Breast epithelium (tissue), 4 donors: Measurements from ENCODE around the gene YTHDF2. TPM values are rescaled to one million over a fixed set of nuclear protein-coding genes. Genes with fewer than 3 reads are reported as not detected.
"Not testable (repeated sequence)": the region's sequence is repeated elsewhere in the genome, so short reads cannot be mapped to it uniquely, and the experiment has no call there.

Source experiments
- DNase-seq, 2 donors: peaks; one replicate each; pipeline ENCODE4 v3.0.0-alpha.2; 2019; ENCODE audit warnings: low spot score in 2 of 2
- H3K27ac ChIP-seq, 2 donors: fragments of 200-600 bp; sonication (generic) in 1 of 2; one replicate each; pipeline ENCODE4 v1.5.1; 2016 to 2019; ENCODE audit warnings: mild to moderate bottlenecking in 1 of 2
- H3K27me3 ChIP-seq, 2 donors: fragments of 200-600 bp; sonication (generic) in 1 of 2; one replicate each; pipeline versions ENCODE4 v1.5.1 to v1.6.0; 2017 to 2019; ENCODE audit warnings: control low read depth in 1 of 2, mild to moderate bottlenecking in 1 of 2
- H3K36me3 ChIP-seq: fragments of 200-600 bp; one replicate; pipeline ENCODE4 v1.5.1; 2019
- H3K4me1 ChIP-seq, 2 donors: fragments of 200-600 bp; sonication (generic); one replicate each; pipeline ENCODE4 v1.5.1; 2016 to 2019; ENCODE audit warnings: control low read depth in 1 of 2
- H3K4me3 ChIP-seq, 3 donors: fragments of 200-600 bp; sonication (generic); 1 replicate in 2 of 3; 2 replicates in 1 of 3; pipeline ENCODE4 v1.5.1; 2016 to 2019; ENCODE audit warnings: mild to moderate bottlenecking in 3 of 3, moderate library complexity in 2 of 3
- H3K9me3 ChIP-seq, 2 donors: fragments of 200-600 bp; sonication (generic) in 1 of 2; one replicate each; pipeline ENCODE4 v1.5.1; 2016 to 2019; ENCODE audit warnings: control low read depth in 1 of 2
- CTCF ChIP-seq, 3 donors: fragments of 450-650 bp; IDR thresholded peaks; one replicate each; pipeline ENCODE4 v1.5.1; 2016 to 2017; ENCODE audit warnings: antibody characterized with exemption in 3 of 3, mild to moderate bottlenecking in 3 of 3, moderate library complexity in 3 of 3
- POLR2A ChIP-seq: fragments of 450-650 bp; IDR thresholded peaks from one replicate; pipeline ENCODE4 v1.6.1; 2016; ENCODE audit warnings: antibody characterized with exemption, mild to moderate bottlenecking, moderate library complexity
- POLR2AphosphoS5 ChIP-seq, 3 donors: sonication (generic); formaldehyde crosslinking; IDR thresholded peaks; one replicate each; pipeline ENCODE4 v1.6.1; 2017; ENCODE audit warnings: antibody characterized with exemption in 3 of 3
- intact Hi-C: fragments of 100-400 bp; cut with DNase I; formaldehyde crosslinking; loops from one replicate; pipeline ENCODE4 v1.15.1; 2023; ENCODE audit warnings: low total_unique reads
- total RNA-seq, 3 donors: library from RNA; depleted of rRNA; stranded (reverse); fragments of >200 nt; gene quantifications; one replicate each; pipeline ENCODE4 v1.1.0, GENCODE V29; 2016

Gene YTHDF2
- total RNA-seq, 3 donors from 2014 or later, result 43.5 to 74.1 (median 66.5) TPM

GRCh38 chr1:28740118-28740517 lies 3.4 kb downstream of the YTHDF2 start:
- intact Hi-C loops, result no loop called here
- peak overlapping the region in 1 of 2 donors; percentile 42 for H3K27ac ChIP-seq
- DNase-seq, result no peak
- peak overlapping the region in 1 of 3 donors; percentile 8 for H3K4me3 ChIP-seq
- peaks cover 0 to 14% of the 10 kb centered on the region in 2 donors for H3K4me1 ChIP-seq
- H3K36me3 ChIP-seq, result no peaks in the 10 kb centered on the region
- H3K27me3 ChIP-seq, result no peaks in the 10 kb centered on the region
- TF ChIP-seq POLR2A, result no peak
- no peak for TF ChIP-seq CTCF (IDR thresholded peaks at IDR 0.05)
- no peak for TF ChIP-seq POLR2AphosphoS5 (IDR thresholded peaks at IDR 0.05)
- no peaks in the 10 kb centered on the region for H3K9me3 ChIP-seq

GRCh38 chr1:28744184-28744583 lies 7.4 kb downstream of the YTHDF2 start:
- H3K4me3 ChIP-seq, result peak overlapping the region in 1 of 3 donors; percentile 31
- H3K36me3 ChIP-seq, result no peaks in the 10 kb centered on the region

GRCh38 chr1:28745653-28746173 lies 9.0 kb downstream of the YTHDF2 start:
- no peak overlapping the region for H3K27ac ChIP-seq
- no peaks in the 10 kb centered on the region for H3K27me3 ChIP-seq
- DNase-seq, result no peak
- H3K36me3 ChIP-seq, result no peaks in the 10 kb centered on the region
- peaks cover 0 to 11% of the 10 kb centered on the region in 2 donors for H3K4me1 ChIP-seq
- peak overlapping the region in 1 of 3 donors; percentile 10 for H3K4me3 ChIP-seq
- H3K9me3 ChIP-seq, result no peaks in the 10 kb centered on the region
- TF ChIP-seq POLR2A (no peak), POLR2AphosphoS5 (IDR thresholded peaks at IDR 0.05) (no peak), CTCF (IDR thresholded peaks at IDR 0.05) (no peak)
- intact Hi-C loops, result no loop called here

More at GRCh38 chr1:28744184-28744583, 7.4 kb downstream of the YTHDF2 start:
- intact Hi-C loops, result no loop called here
- no peak for DNase-seq
- Histone ChIP-seq H3K4me1 (peaks cover 0 to 15% of the 10 kb centered on the region in 2 donors), H3K27ac (no peak overlapping the region), H3K27me3 (no peaks in the 10 kb centered on the region), H3K9me3 (no peaks in the 10 kb centered on the region)
- TF ChIP-seq POLR2AphosphoS5 (IDR thresholded peaks at IDR 0.05) (no peak), POLR2A (no peak), CTCF (IDR thresholded peaks at IDR 0.05) (no peak)

GRCh38 chr1:28750330-28750729 lies 13.6 kb downstream of the YTHDF2 start:
- no peak overlapping the region for H3K4me3 ChIP-seq
- TF ChIP-seq CTCF (IDR thresholded peaks at IDR 0.05), result no peak
- TF ChIP-seq POLR2A, result no peak
- TF ChIP-seq POLR2AphosphoS5 (IDR thresholded peaks at IDR 0.05), result no peak
- peaks cover 0 to 29% of the 10 kb centered on the region in 2 donors for H3K4me1 ChIP-seq

GRCh38 chr1:28750771-28751294 lies 14.1 kb downstream of the YTHDF2 start:
- H3K9me3 ChIP-seq, intact Hi-C loops, H3K27me3 ChIP-seq, H3K36me3 ChIP-seq, H3K27ac ChIP-seq, DNase-seq: not testable (repeated sequence)
- peak overlapping the region in 1 of 3 donors; percentile 3 for H3K4me3 ChIP-seq
- peaks cover 0 to 29% of the 10 kb centered on the region in 2 donors for H3K4me1 ChIP-seq

More at GRCh38 chr1:28750330-28750729, 13.6 kb downstream of the YTHDF2 start:
- no peaks in the 10 kb centered on the region for H3K36me3 ChIP-seq
- H3K27ac ChIP-seq, result no peak overlapping the region
- H3K27me3 ChIP-seq, result no peaks in the 10 kb centered on the region
- DNase-seq, result no peak
- intact Hi-C loops, result no loop called here
- no peaks in the 10 kb centered on the region for H3K9me3 ChIP-seq
